ENCODE data around the gene APLN.

Gene APLN

DNA sequence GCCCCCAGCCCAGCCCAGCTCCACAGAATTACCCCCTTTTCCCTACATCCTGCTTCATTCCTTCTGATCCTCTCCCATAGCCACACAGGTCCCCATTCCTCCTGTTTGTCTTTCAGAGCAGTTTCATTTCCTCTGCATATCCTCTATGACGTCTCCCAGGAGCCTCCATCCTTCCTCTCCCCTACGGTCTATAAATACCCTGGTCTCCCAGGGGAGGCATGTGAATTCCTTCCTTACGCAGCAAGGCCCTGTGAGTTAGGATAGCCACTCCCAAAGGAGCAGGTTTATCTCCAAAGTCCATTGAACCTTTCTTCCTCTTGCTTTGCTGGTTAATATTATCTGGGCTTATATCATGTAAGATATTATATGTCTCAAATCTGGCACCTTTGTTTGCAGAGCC, 8.4 kb upstream of the APLN start:
- Histone ChIP-seq H3K36me3 (ENCODE audit: control insufficient read depth in 4 of 4, insufficient read depth in 4 of 4, low read length in 3 of 4) (no peaks in the 10 kb centered on the region), H3K27ac (ENCODE audit: insufficient read depth in 1 of 2, low read depth in 1 of 2, low read length in 2 of 2, poor library complexity in 1 of 2, severe bottlenecking in 2 of 2) (no peak overlapping the region), H3K4me3 (ENCODE audit: control insufficient read depth in 1 of 7, extremely low read depth in 1 of 7, insufficient read depth in 4 of 7, low read depth in 2 of 7, low read length in 6 of 7) (no peak overlapping the region), H3K27me3 (replicated peaks in 2 of 5; ENCODE audit: control insufficient read depth in 4 of 5, insufficient read depth in 5 of 5, low read length in 4 of 5) (no peaks in the 10 kb centered on the region), H3K9me3 (ENCODE audit: control extremely low read depth in 1 of 5, control insufficient read depth in 4 of 5, insufficient read depth in 2 of 5, low read depth in 1 of 5, low read length in 4 of 5) (no peaks in the 10 kb centered on the region), H3K4me1 (ENCODE audit: control extremely low read depth in 1 of 4, control insufficient read depth in 4 of 4, insufficient read depth in 4 of 4, low read length in 3 of 4) (no peaks in the 10 kb centered on the region)
- WGBS (ENCODE audit: insufficient coverage) = 57% methylated on average over 2 of the region's 3 CpGs
- CTCF ChIA-PET = interaction anchor here (0.8 to 1.4 kb wide), 2 partner anchors 16 to 62 kb away, joined by 3 to 5 read pairs; no protein-coding TSS in a partner anchor
- POLR2A ChIA-PET = no interaction called here
- DNase-seq = no peak

DNA sequence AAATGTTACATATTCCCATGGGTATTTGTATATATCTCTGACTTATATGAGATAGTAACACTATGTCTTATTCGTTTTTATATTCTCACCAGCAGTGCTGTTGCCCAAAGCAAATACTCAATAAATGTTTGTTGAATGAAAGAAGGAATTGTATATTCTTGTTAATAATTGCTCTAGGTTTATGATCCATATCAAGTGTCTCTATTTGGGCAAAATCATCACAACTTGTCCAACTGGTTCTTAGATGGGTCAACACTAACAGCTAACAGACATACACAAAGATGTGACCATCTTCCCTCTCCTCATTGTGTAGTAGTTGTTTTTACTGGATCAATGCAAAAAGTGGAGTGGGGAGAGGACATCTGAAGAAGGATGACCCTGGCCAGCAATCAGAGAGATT, 6.6 kb upstream of the APLN start:
- Histone ChIP-seq H3K36me3 (ENCODE audit: control insufficient read depth in 4 of 4, insufficient read depth in 4 of 4, low read length in 3 of 4) (no peaks in the 10 kb centered on the region), H3K27ac (ENCODE audit: insufficient read depth in 1 of 2, low read depth in 1 of 2, low read length in 2 of 2, poor library complexity in 1 of 2, severe bottlenecking in 2 of 2) (no peak overlapping the region), H3K4me3 (ENCODE audit: control insufficient read depth in 1 of 7, extremely low read depth in 1 of 7, insufficient read depth in 4 of 7, low read depth in 2 of 7, low read length in 6 of 7) (no peak overlapping the region), H3K4me1 (ENCODE audit: control extremely low read depth in 1 of 4, control insufficient read depth in 4 of 4, insufficient read depth in 4 of 4, low read length in 3 of 4) (no peaks in the 10 kb centered on the region), H3K27me3 (replicated peaks in 2 of 5; ENCODE audit: control insufficient read depth in 4 of 5, insufficient read depth in 5 of 5, low read length in 4 of 5) (no peaks in the 10 kb centered on the region), H3K9me3 (ENCODE audit: control extremely low read depth in 1 of 5, control insufficient read depth in 4 of 5, insufficient read depth in 2 of 5, low read depth in 1 of 5, low read length in 4 of 5) (no peaks in the 10 kb centered on the region)
- WGBS (ENCODE audit: insufficient coverage) = no CpG with 5 or more reads among the region's 1 CpG
- ChIA-PET POLR2A (no interaction called here), CTCF (interaction anchor here (0.5 to 2.5 kb wide), 3 partner anchors 10 to 162 kb away, joined by 3 to 6 read pairs (median 4); no protein-coding TSS in a partner anchor)
- DNase-seq = no peak

GRCh38 chrX:129659861-129660260, 5.1 kb upstream of the APLN start:
- no peak overlapping the region for H3K4me3 ChIP-seq (ENCODE audit: control insufficient read depth in 1 of 7, extremely low read depth in 1 of 7, insufficient read depth in 4 of 7, low read depth in 2 of 7, low read length in 6 of 7)
- ChIA-PET CTCF (no interaction called here), POLR2A (no interaction called here)
- WGBS (ENCODE audit: insufficient coverage) = 0% methylated on average over 1 of the region's 5 CpGs
- no peaks in the 10 kb centered on the region for H3K9me3 ChIP-seq (ENCODE audit: control extremely low read depth in 1 of 5, control insufficient read depth in 4 of 5, insufficient read depth in 2 of 5, low read depth in 1 of 5, low read length in 4 of 5)
- H3K27ac ChIP-seq (ENCODE audit: insufficient read depth in 1 of 2, low read depth in 1 of 2, low read length in 2 of 2, poor library complexity in 1 of 2, severe bottlenecking in 2 of 2) = no peak overlapping the region
- H3K27me3 ChIP-seq (replicated peaks in 2 of 5; ENCODE audit: control insufficient read depth in 4 of 5, insufficient read depth in 5 of 5, low read length in 4 of 5) = peaks cover 0 to 10% (median 0%) of the 10 kb centered on the region in 5 experiments
- DNase-seq = peak in 1 of 3 donors; percentile 36
- no peaks in the 10 kb centered on the region for H3K36me3 ChIP-seq (ENCODE audit: control insufficient read depth in 4 of 4, insufficient read depth in 4 of 4, low read length in 3 of 4)
- peaks cover 0 to 8% (median 7%) of the 10 kb centered on the region in 4 experiments for H3K4me1 ChIP-seq (ENCODE audit: control extremely low read depth in 1 of 4, control insufficient read depth in 4 of 4, insufficient read depth in 4 of 4, low read length in 3 of 4)

- no peak overlapping the region for H3K27ac ChIP-seq (ENCODE audit: insufficient read depth in 1 of 2, low read depth in 1 of 2, low read length in 2 of 2, poor library complexity in 1 of 2, severe bottlenecking in 2 of 2)
Measured at GRCh38 chrX:129659141-129659540, 4.4 kb upstream of the APLN start.

GRCh38 chrX:129658429-129658828, 3.7 kb upstream of the APLN start:
- peaks cover 0 to 18% (median 18%) of the 10 kb centered on the region in 4 experiments for H3K4me1 ChIP-seq (ENCODE audit: control extremely low read depth in 1 of 4, control insufficient read depth in 4 of 4, insufficient read depth in 4 of 4, low read length in 3 of 4)
- peaks cover 0 to 21% (median 2%) of the 10 kb centered on the region in 5 experiments for H3K27me3 ChIP-seq (replicated peaks in 2 of 5; ENCODE audit: control insufficient read depth in 4 of 5, insufficient read depth in 5 of 5, low read length in 4 of 5)
- H3K4me3 ChIP-seq (ENCODE audit: control insufficient read depth in 1 of 7, extremely low read depth in 1 of 7, insufficient read depth in 4 of 7, low read depth in 2 of 7, low read length in 6 of 7) = no peak overlapping the region
- H3K9me3 ChIP-seq (ENCODE audit: control extremely low read depth in 1 of 5, control insufficient read depth in 4 of 5, insufficient read depth in 2 of 5, low read depth in 1 of 5, low read length in 4 of 5) = no peaks in the 10 kb centered on the region
- WGBS (ENCODE audit: insufficient coverage) = 100% methylated on average over 2 of the region's 5 CpGs
- DNase-seq = no peak
- ChIA-PET CTCF (interaction anchor here (1.2 kb wide), 1 partner anchor 21 kb away, joined by 5 read pairs; no protein-coding TSS in a partner anchor), POLR2A (no interaction called here)
- H3K27ac ChIP-seq (ENCODE audit: insufficient read depth in 1 of 2, low read depth in 1 of 2, low read length in 2 of 2, poor library complexity in 1 of 2, severe bottlenecking in 2 of 2) = no peak overlapping the region
- no peaks in the 10 kb centered on the region for H3K36me3 ChIP-seq (ENCODE audit: control insufficient read depth in 4 of 4, insufficient read depth in 4 of 4, low read length in 3 of 4)

More at GRCh38 chrX:129659141-129659540, 4.4 kb upstream of the APLN start:
- ChIA-PET CTCF (no interaction called here), POLR2A (no interaction called here)
- Histone ChIP-seq H3K27me3 (replicated peaks in 2 of 5; ENCODE audit: control insufficient read depth in 4 of 5, insufficient read depth in 5 of 5, low read length in 4 of 5) (peaks cover 0 to 14% (median under 1%) of the 10 kb centered on the region in 5 experiments), H3K4me3 (ENCODE audit: control insufficient read depth in 1 of 7, extremely low read depth in 1 of 7, insufficient read depth in 4 of 7, low read depth in 2 of 7, low read length in 6 of 7) (no peak overlapping the region), H3K36me3 (ENCODE audit: control insufficient read depth in 4 of 4, insufficient read depth in 4 of 4, low read length in 3 of 4) (no peaks in the 10 kb centered on the region), H3K9me3 (ENCODE audit: control extremely low read depth in 1 of 5, control insufficient read depth in 4 of 5, insufficient read depth in 2 of 5, low read depth in 1 of 5, low read length in 4 of 5) (no peaks in the 10 kb centered on the region), H3K4me1 (ENCODE audit: control extremely low read depth in 1 of 4, control insufficient read depth in 4 of 4, insufficient read depth in 4 of 4, low read length in 3 of 4) (peaks cover 0 to 12% (median 11%) of the 10 kb centered on the region in 4 experiments)
- DNase-seq = peak in 1 of 3 donors; percentile 31
- no CpG with 5 or more reads among the region's 2 CpGs for WGBS (ENCODE audit: insufficient coverage)

- ChIA-PET CTCF (interaction anchor here (0.9 to 2.3 kb wide), 5 partner anchors 12 to 103 kb away, joined by 3 to 6 read pairs (median 3); no protein-coding TSS in a partner anchor), POLR2A (no interaction called here)
- no peaks in the 10 kb centered on the region for H3K9me3 ChIP-seq (ENCODE audit: control extremely low read depth in 1 of 5, control insufficient read depth in 4 of 5, insufficient read depth in 2 of 5, low read depth in 1 of 5, low read length in 4 of 5)
- H3K36me3 ChIP-seq (ENCODE audit: control insufficient read depth in 4 of 4, insufficient read depth in 4 of 4, low read length in 3 of 4) = no peaks in the 10 kb centered on the region
- H3K4me3 ChIP-seq (ENCODE audit: control insufficient read depth in 1 of 7, extremely low read depth in 1 of 7, insufficient read depth in 4 of 7, low read depth in 2 of 7, low read length in 6 of 7) = no peak overlapping the region
- WGBS (ENCODE audit: insufficient coverage) = 60% methylated on average over 10 of the region's 11 CpGs
- H3K4me1 ChIP-seq (ENCODE audit: control extremely low read depth in 1 of 4, control insufficient read depth in 4 of 4, insufficient read depth in 4 of 4, low read length in 3 of 4) = peaks cover 0 to 21% (median 18%) of the 10 kb centered on the region in 4 experiments
- peaks cover 0 to 35% (median 2%) of the 10 kb centered on the region in 5 experiments for H3K27me3 ChIP-seq (replicated peaks in 2 of 5; ENCODE audit: control insufficient read depth in 4 of 5, insufficient read depth in 5 of 5, low read length in 4 of 5)
- H3K27ac ChIP-seq (ENCODE audit: insufficient read depth in 1 of 2, low read depth in 1 of 2, low read length in 2 of 2, poor library complexity in 1 of 2, severe bottlenecking in 2 of 2) = no peak overlapping the region
- DNase-seq = peak in 1 of 3 donors; percentile 30
Measured at GRCh38 chrX:129655547-129656249, 942 bp upstream of the APLN start.

DNA sequence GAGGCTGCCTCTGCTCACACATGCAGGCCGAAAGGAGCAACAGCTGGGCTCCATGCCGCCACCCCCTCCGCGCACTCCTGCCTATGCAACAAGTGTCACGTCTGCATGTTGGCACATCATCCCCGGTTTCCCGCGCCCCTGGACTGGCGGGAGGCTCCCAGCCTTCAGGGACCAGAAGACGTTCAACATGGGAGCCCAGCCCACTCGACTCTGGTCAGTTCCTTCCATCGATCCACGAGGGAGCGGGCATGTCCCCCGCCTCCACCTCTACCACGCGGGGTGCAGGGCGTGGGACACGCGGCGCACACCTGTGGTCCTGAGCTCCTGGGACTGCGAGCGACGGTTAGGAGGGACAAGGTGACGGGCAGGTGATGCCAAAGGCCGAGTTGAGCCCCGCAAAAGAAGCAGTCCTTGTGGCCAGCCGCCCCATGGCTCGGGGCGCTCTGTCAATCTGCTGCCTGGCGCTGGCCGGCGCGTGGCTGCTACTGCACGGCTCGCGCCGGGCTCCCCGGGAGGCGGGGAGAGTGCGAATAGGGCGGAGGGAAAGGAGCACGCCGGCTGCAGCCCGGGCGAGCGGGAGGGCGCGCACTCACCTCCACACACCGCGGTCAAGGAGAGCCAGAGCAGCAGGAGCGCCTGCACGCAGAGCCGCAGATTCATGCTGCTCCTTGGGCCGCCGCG, 645 bp downstream of the APLN start:
- DNase-seq = peak in 1 of 3 donors; percentile 22
- CTCF ChIA-PET = interaction anchor here (1.0 to 2.3 kb wide), 3 partner anchors 32 to 99 kb away, joined by 3 to 6 read pairs (median 3); no protein-coding TSS in a partner anchor
- peaks cover 0 to 35% (median 2%) of the 10 kb centered on the region in 5 experiments for H3K27me3 ChIP-seq (replicated peaks in 2 of 5; ENCODE audit: control insufficient read depth in 4 of 5, insufficient read depth in 5 of 5, low read length in 4 of 5)
- POLR2A ChIA-PET = no interaction called here
- H3K4me3 ChIP-seq (ENCODE audit: control insufficient read depth in 1 of 7, extremely low read depth in 1 of 7, insufficient read depth in 4 of 7, low read depth in 2 of 7, low read length in 6 of 7) = peak overlapping the region; percentile 16 to 65 (median 50)
- WGBS (ENCODE audit: insufficient coverage) = 37% methylated on average over 51 of the region's 57 CpGs
- no peak overlapping the region for H3K27ac ChIP-seq (ENCODE audit: insufficient read depth in 1 of 2, low read depth in 1 of 2, low read length in 2 of 2, poor library complexity in 1 of 2, severe bottlenecking in 2 of 2)
- no peaks in the 10 kb centered on the region for H3K9me3 ChIP-seq (ENCODE audit: control extremely low read depth in 1 of 5, control insufficient read depth in 4 of 5, insufficient read depth in 2 of 5, low read depth in 1 of 5, low read length in 4 of 5)
- peaks cover 0 to 21% (median 18%) of the 10 kb centered on the region in 4 experiments for H3K4me1 ChIP-seq (ENCODE audit: control extremely low read depth in 1 of 4, control insufficient read depth in 4 of 4, insufficient read depth in 4 of 4, low read length in 3 of 4)
- H3K36me3 ChIP-seq (ENCODE audit: control insufficient read depth in 4 of 4, insufficient read depth in 4 of 4, low read length in 3 of 4) = no peaks in the 10 kb centered on the region
